NCI-H1105 (cell line): ENCODE results near the gene BPNT1.
"Not testable (repeated sequence)": the region's sequence is repeated elsewhere in the genome, so short reads cannot be mapped to it uniquely, and the experiment has no call there.

Source experiments
- DNase-seq: peaks from one replicate; lab custom pipeline; 2025; lab: John Stamatoyannopoulos, UW

Gene BPNT1

GRCh38 chr1:220077887-220078286 lies 11.7 kb downstream of the BPNT1 start:
- no peak for DNase-seq

GRCh38 chr1:220076861-220077762 lies 12.5 kb downstream of the BPNT1 start:
- DNase-seq, result no peak

DNA sequence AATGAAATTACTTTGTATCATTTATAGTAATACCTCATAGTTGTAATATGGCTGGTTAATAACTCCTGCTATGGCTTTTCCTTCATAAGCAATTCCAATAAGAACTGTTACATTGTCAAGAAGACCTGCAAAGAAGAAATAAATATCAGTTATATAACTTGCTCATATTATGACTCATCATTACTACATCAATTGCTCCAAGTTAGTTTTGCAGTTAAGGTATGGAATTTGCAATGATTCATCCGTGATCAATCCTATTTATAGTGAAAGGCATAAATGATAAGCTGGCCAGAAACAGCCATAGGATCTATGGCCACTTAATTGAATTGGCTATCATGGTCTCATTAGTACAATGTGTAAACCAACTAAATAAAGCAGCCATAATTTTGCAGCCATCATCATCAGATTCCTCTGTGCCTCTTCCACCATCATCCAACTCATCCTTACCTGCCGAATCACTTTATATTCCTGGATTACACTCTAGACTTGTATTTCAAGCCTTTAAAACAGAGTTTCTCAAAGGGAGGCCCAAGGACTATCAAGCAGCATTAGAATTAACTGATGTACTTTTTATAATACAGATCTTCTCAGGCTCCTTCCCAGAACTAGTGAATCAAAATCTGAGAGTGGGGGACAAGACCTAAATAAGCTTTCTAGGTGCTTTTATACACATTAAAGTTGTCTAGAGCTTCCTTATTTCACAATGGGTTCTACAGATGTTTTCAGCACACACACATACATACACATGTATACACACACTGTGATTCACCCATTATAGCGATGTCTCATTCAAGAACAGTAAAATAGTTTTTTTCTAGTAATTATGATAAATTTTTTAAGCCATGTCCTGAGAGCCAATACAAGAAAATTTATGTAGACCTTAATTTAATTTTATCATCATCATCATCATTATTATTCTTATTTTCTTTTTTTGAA lies 22.1 kb downstream of the BPNT1 start:
- no peak for DNase-seq

- no peak for DNase-seq
These were observed 27.0 kb downstream of the BPNT1 start for GRCh38 chr1:220062629-220063028.

- DNase-seq, result no peak
These were observed 28.7 kb downstream of the BPNT1 start for GRCh38 chr1:220060876-220061275.

GRCh38 chr1:220056374-220056773 lies 33.2 kb downstream of the BPNT1 start:
- no peak for DNase-seq

GRCh38 chr1:220046052-220046930 lies 43.3 kb downstream of the BPNT1 start, which contains the start of gene EPRS1:
Gene EPRS1, minus strand, starts transcription at chr1:220046505. Its CDS starts 117 bp downstream, at chr1:220046388.
- peak; percentile 98 for DNase-seq

- no peak for DNase-seq
These were observed 44.1 kb downstream of the BPNT1 start for GRCh38 chr1:220045356-220046051.

- no peak for DNase-seq
These were observed 44.8 kb downstream of the BPNT1 start for GRCh38 chr1:220044678-220045355.

DNA sequence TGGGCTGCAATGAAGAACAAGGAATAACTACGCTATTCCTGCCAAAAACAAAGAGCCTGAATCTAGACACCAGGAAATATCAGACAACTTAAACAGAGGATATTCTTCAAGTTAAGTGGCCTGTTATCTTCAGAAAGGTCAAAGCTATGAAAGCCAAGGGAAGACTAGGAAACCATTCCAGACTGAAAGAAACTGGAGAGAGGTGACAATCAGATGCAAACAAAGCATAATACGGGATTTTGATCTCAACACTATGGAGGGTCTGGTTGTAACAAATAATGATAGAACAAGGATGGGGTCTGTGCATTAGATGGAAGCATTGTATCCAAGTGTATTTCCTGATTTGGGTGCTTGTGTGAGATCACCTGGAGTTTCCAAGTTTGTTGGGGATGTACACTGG lies 45.9 kb downstream of the BPNT1 start:
- DNase-seq, result no peak

DNA sequence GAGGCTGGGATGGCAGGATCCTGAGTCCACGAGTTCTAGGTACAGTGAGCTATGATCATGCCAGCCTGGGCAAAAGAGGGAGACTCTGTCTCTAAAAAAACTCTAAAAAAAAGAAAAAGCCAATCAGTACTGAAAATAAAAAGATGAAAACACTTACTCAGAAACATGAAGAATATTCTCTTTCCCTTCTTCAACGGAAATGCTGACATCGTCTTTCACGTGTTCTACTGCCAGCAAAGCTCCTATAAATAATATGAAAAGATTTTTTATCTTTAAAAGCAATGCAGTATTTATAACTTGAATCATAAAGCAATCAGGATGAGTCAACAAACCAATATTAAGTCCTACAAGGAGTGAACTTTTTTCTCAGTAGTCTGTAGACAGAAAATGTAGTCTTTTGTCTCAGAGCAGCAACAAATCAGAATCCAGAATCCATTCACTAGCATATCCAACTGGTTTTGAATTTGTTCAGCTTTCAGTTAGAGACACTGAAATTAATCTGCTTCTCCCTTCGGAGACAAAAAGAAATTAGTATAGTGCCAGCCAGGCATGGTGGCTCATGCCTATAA lies 49.5 kb downstream of the BPNT1 start:
- no peak for DNase-seq

DNA sequence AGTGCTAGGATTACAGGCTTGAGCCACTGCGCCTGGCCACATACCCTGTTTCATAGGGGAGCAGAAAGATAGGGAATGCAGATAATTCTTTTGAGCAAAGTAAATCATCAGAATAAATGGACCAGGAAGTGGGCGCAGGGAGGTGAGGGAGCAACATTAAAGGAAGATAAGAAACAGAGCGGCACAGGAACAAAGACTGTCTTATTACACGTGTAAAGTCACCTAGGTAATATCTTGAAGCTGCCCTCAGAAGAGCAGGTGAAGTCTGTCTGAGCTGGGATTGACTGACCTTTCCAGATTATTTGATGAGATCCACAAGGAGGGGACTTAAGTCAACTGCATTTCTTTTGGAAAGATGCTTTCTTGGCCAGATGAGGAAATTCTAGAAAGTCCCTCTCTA lies 50.9 kb downstream of the BPNT1 start:
- DNase-seq, result no peak

DNA sequence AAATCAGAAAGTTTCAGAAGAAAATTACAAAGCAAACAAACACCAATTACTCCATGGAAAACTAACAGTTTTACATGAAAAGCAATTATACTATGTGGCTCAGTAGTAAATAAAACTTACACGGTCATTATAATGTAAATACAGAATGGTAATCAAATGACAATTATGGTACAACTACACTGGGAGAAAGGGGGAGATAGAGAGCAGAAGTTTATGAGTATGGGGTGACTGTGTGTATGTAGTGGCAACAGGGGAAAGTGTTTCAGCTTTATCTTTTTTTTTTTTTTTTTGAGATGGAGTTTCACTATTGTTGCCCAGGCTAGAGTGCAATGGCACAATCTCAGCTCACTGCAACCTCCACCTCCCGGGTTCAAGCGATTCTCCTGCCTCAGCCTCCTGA lies 51.8 kb downstream of the BPNT1 start:
- DNase-seq, result not testable (repeated sequence)

DNA sequence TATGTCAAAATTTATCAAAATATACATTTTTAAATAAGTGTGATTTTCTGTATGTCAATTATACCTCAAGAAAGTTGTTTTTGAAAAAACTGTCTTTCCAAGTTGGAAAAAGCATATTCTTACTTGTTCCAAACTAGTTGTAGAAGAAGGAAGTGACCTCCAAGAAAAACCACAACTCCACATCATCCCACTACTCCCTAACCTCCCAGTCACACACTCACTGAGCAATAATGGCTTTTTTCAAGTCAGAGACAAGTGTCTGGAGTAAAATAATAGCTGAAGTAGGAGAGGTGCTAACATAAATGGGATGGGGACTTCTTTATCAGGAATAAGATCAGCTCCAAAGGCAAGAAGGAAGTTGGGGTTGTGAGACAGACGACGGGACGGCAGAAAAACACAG lies 56.7 kb downstream of the BPNT1 start:
- no peak for DNase-seq

GRCh38 chr1:220031287-220031686 lies 58.3 kb downstream of the BPNT1 start:
- DNase-seq, result no peak

- no peak for DNase-seq
These were observed 61.2 kb downstream of the BPNT1 start for GRCh38 chr1:220028346-220028895.

- DNase-seq, result no peak
These were observed 70.5 kb downstream of the BPNT1 start for GRCh38 chr1:220019071-220019470.

DNA sequence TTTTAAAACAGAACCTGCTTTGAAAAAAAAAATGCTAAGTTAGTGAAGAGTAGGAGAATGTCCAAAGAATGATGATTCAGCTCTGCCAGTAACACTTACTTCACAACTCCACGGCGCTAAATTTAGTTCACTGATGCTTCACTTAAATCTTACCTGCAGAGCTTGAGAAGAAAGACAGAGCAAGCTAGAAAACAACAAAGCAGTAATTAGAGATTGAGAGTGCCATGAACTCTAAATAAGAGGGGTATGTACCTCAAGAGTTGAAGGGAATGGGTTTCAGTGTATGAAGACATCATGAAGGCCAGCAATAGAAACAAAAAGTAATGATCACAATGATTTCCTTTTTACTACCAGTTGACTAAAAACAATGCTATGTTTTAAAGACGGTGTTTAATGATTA lies 76.1 kb downstream of the BPNT1 start:
- DNase-seq, result no peak

DNA sequence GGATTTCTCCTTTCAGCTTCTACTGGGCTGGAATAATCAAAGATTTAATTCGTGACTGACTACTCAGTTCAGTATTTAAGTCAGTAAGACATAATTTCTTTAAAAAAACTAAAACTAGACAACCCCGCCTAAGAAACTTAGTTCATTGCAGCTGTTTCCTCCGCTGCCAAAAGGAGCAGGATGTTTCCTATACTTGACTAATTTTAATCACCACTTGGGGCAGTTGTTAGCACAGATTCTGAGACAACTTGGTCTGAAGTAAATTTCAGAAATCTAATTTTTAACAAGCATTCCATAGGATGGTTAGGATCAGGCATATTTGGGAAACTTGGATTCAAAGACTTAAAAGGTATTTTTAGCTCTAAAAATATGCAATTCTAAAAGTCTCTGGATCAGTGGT lies 77.3 kb downstream of the BPNT1 start:
- no peak for DNase-seq

DNA sequence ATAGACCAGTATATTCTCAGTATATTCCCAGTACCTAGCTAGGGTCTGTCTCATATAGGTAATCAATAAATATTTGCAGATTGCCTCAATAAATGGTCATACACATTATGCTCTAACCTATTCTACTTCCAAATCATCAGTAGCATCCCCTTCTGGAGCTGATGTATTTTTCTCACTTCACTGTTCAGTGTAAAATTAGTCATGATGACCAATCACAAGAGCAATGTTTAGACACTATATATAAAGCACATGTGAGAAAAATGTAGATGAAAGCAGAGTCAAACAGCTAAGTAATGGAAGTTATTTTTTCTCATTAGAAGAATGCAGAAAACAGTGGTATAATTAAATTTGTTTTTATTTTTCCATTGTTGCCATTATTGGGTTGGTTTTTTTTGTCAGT lies 78.0 kb downstream of the BPNT1 start:
- no peak for DNase-seq
